ENCODE results near the gene TCP1. TPM values are rescaled to one million over a fixed set of nuclear protein-coding genes. Genes with fewer than 3 reads are reported as not detected.

Gene TCP1
- total and polyA plus RNA-seq, 2 of the 8 experiments (the other 6 are each of a cell fraction or from before 2014, with no cell fraction given): 117 to 348 TPM

GRCh38 chr6:159761873-159762680 lies 27.3 kb downstream of the TCP1 start, which contains the start of gene ACAT2 (continued):
- TF ChIP-seq CHD7 (IDR thresholded peaks at IDR 0.05; ENCODE audit: insufficient replicate concordance, low read length) (no peak), EP300 (IDR thresholded peaks at IDR 0.05; ENCODE audit: borderline replicate concordance in 1 of 2, low read depth in 2 of 2, low read length in 2 of 2) (no peak), GABPA (IDR thresholded peaks at IDR 0.05; ENCODE audit: borderline replicate concordance, insufficient read depth, low read length) (no peak), SIN3A (conservative IDR thresholded peaks at IDR 0.05 in 1 of 2, IDR thresholded peaks at IDR 0.05 in 1 of 2; ENCODE audit: low read depth in 1 of 2, low read length in 2 of 2) (peak; percentile 84 to 85; a peak in 2 of 4 replicates), POLR2A (IDR thresholded peaks at IDR 0.05; ENCODE audit: control extremely low read depth in 1 of 2, low read depth in 2 of 2, low read length in 2 of 2) (peak; percentile 31 to 90), PHF8 (conservative IDR thresholded peaks at IDR 0.05; ENCODE audit: low read depth, low read length) (peak; percentile 96), HDAC6 (IDR thresholded peaks at IDR 0.05; ENCODE audit: low read depth, low read length) (no peak), ASH2L (IDR thresholded peaks at IDR 0.05; ENCODE audit: low read length) (peak; percentile 80), MAFK (IDR thresholded peaks at IDR 0.05; ENCODE audit: low read depth, low read length) (no peak), POLR2AphosphoS5 (IDR thresholded peaks at IDR 0.05; ENCODE audit: low read depth, low read length) (peak; percentile 91)
